GM18505 (cell line): ENCODE data around the gene UBA7.
"Not testable (repeated sequence)": the region's sequence is repeated elsewhere in the genome, so short reads cannot be mapped to it uniquely, and the experiment has no call there.

Experiments
- ATAC-seq: cut with Tn5 transposase; IDR thresholded peaks from one replicate; pipeline ENCODE4 v1.9.1; 2021; ENCODE audit not compliant: unreplicated experiment
- POLR2A ChIP-seq: IDR thresholded peaks from 4 replicates; pipeline ENCODE4 v1.6.1; 2011; ENCODE audit warnings: borderline replicate concordance; ENCODE audit not compliant: insufficient read depth, insufficient read length; ENCODE audit errors: extremely low read depth

The UBA7 gene

GRCh38 chr3:49785565-49786356 lies 28.0 kb downstream of the UBA7 start:
- ATAC-seq = peak; percentile 50

GRCh38 chr3:49782277-49782676 lies 31.5 kb downstream of the UBA7 start:
- ATAC-seq = not testable (repeated sequence)

More at GRCh38 chr3:49785565-49786356, 28.0 kb downstream of the UBA7 start:
- no peak for TF ChIP-seq POLR2A

DNA sequence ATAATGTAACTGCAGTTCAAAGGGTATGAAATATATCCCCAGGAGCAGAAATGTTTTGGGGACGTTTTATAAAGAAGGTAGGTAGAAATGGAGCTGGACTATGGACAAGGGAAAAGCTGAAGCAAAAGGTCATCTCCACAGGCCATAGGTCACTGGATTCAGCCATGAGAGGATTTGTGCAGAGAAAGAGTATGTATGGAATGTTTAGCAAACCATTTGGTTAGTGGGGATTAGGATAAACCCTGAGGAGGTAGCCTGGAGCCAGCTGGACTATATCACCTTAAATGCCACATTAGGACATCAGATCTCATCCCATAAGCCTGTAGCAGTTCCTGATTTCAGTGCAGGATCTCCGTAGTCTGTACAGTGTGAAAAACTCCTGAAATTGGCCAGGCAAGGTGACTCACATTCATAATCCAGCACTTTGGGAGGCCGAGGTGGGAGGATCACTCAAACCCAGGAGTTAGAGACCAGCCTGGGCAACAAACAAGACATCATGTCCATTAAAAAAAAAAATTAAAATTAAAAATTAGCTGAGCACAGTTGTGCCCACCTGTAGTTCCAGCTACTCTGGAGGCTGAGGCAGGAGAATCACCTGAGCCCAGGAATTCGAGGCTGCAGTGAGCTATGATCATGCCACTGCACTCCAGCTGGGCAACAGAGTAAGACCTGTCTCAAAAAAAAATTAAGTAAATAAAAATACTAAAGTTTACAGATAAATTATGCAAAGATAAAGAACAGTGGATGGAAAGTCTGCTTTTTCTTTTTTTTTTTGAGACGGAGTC lies 32.1 kb downstream of the UBA7 start:
- no peak for ATAC-seq

DNA sequence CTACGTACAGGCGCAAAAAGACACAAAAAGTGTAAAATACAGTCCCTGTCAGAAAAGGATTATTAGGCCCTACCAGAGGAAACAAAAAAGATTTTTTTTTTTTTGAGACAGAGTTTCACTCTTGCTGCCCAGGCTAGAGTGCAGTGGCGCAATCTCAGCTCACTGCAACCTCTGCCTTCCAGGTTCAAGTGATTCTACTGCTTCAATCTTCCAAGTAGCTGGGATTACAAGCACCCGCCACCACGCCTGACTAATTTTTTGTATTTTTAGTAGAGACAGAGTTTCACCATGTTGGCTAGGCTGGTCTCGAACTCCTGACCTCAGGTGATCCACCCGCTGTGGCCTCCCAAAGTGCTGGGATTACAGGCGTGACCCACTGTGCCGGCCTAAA lies 32.8 kb downstream of the UBA7 start:
- not testable (repeated sequence) for ATAC-seq

More for the DNA sequence above, 32.1 kb downstream of the UBA7 start:
- no peak for TF ChIP-seq POLR2A

DNA sequence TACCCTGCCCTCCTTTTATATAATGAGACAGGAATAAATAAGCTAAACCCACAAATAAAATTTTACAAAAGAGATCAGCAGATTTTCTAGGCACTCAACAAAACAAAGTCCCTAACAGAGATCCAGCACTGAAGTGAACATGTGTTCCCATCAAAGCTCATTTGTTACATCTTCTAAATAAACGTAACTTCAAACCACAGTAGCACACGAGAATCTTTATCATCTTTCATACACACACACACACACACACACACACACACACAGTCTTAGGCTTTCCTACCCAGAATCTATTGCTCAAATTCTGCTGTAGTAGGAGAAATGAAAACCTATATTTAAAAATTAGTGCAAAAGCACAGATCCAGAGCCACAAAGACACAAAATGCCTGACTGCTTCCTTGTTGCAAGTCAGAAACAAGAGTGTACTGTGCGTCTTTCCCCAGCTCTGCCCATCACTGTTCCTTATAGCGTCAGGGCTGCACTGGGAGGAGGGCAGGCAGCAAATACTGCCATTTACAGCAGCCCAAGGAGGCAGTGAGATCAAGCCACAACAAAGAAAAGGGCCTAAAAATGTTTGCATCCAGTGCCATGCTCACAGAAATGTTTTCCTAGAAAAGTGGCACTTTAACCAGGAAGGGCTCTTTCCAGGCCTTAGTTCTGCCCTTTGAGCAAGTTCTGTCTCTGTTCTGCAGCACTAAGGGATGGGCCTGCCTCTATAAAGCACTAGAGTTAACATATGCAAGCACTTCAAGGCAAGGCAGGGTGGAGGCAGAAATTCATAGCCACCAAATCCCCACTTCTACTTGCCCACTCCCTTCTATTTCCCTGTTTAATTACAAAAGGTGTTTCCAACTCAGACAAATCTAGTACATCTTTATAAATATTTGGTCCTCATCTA lies 33.4 kb downstream of the UBA7 start:
- no peak for ATAC-seq
- TF ChIP-seq POLR2A = no peak

- no peak for ATAC-seq
- TF ChIP-seq POLR2A = no peak
These were observed 34.2 kb downstream of the UBA7 start for GRCh38 chr3:49779358-49780079.

DNA sequence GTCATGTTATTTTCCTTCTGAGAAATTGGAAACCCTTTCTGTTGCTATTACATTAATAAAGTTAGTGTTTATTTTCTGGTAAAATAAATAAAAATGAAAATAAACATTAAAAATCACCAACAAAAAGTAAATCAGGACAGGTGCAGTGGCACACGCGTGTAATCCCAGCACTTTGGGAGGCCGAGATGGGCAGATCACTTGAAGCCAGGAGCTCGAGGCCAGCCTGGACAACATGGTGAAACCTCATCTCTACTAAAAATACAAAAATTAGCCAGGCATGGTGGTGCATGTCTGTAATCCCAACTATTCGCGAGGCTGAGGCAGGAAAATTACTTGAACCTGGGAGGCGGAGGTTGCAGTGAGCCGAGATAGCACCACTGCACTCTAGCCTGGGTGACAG lies 37.7 kb downstream of the UBA7 start:
- ATAC-seq = not testable (repeated sequence)

DNA sequence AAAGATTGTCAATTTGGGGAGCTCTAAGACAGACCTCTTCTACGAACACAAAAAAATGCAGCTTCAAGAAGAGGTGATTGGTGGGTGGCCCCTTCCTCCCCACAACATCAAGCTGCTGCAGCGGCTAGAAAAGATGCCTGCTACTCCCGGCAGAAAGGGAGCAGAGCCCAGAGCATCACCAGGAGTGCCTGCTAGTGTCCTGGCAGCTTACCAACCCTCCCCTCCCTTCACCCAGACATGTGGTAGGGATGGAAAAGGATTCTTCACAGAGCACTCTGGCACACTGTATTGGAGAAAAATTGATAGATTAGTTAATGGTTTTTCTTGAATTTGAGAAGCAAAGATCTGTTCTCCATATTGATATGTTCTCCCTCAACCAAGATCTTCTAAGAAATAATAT lies 38.2 kb downstream of the UBA7 start:
- no peak for TF ChIP-seq POLR2A
- ATAC-seq = no peak

DNA sequence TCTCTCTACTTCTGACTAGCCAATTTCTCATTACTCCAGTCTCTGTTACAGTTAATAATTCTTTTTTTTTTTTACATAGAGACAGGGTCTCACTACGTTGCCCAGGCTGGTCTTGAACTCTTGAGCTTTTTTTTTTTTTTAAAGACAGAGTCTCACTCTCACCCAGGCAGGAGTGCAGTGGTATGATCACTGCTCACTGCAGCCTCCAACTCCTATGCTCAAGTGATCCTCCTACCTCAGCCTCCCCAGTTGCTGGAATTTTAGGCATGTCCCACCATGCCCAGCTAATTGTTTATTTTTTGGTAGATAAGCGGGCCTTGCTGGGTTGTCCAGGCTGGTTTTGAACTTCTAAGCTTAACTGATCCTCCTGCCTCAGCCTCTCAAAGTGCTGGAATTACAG lies 41.0 kb downstream of the UBA7 start:
- ATAC-seq = no peak
- no peak for TF ChIP-seq POLR2A

GRCh38 chr3:49771340-49771938 lies 42.3 kb downstream of the UBA7 start:
- TF ChIP-seq POLR2A = no peak
- no peak for ATAC-seq

DNA sequence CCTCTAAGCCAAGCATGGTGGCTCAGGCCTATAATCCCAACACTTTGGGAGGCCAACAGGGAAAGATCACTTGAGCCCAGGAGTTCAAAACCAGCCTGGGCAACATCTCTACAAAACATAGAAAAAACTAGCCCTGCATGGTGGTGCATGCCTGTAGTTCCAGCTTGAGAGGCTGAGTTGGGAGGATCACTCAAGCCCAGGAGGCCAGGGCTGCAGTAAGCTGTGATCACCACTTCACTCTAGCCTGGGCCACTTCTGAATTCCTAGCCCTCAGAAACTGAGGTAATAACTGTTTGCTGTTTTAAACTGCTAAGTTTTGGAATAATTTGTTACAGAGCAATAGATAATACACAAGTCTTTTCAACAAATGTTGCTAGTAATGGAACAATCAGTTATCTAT lies 43.8 kb downstream of the UBA7 start:
- no peak for ATAC-seq
- no peak for TF ChIP-seq POLR2A

DNA sequence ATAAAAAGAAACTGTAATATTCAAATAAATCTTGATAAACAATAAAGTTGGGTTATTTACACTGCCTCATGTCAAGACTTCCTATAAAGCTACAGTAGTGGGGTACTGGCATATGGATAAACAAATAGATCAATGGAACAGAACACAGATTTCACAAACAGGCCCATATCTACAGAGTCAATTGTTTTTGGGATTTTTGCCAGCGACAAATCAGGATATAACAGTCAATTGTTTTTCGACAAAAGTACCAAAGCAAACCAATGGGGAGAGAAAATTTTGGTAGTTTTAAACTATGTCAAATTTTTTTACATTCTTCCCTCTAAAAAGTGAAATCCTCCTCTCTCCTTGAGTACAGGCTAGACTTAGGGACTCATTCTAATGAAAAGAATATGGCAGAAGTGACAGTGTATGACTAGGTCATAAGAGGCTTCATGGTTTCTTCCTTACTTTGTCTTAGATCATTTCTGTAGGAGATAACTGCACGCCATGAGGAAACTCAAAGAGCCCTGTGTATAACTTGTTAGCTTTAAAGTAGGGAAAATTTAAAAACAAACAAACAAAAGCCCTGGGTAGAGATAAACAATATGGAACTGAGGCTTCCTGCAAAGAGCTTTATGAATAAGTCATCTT lies 44.4 kb downstream of the UBA7 start:
- no peak for ATAC-seq
- no peak for TF ChIP-seq POLR2A
